ENCODE measurements around the gene ADCY3.

The ADCY3 gene

DNA sequence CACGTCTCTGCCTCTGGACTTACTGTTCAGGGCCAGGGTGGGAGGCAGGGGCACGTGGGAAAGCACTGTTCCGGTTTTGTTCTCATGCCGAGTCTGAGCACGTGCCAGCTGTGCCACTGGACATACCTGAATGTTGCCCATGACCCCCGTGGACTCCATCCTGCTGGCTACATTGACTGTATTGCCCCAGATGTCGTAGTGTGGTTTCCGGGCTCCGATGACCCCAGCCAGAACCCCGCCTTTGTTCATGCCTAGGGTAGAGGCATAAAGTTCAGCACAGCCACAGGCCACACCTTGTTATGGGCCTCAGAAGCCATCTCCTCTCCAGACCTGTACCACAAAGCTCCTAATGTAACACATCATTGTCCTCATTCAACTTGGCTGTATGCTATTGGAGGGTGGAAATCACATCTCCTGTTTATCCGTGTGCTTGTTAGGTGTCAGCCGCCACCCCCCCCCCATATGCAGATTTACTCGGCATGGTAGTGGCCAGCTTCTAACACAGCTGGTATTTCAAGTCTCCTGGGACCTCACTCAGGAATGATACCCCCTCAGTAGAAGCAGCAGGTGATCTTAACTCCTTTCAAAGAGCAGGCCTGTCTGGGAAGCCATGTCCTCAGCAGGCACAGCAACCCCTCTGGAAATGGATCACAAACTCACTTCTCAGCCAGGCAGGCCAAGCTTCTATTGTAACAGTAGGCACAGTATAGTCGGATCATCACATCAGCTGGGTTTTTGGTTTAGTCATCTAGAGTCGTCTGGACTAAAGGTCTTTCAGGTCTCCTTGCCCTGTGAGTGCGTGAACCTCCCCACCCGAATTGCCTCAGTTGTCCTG, 99.2 kb downstream of the ADCY3 start:
- no peak for DNase-seq (ENCODE audit: low read depth)
- no peak overlapping the region for H3K4me3 ChIP-seq (ENCODE audit: low read depth, low read length)
- TF ChIP-seq, protein P1, sequence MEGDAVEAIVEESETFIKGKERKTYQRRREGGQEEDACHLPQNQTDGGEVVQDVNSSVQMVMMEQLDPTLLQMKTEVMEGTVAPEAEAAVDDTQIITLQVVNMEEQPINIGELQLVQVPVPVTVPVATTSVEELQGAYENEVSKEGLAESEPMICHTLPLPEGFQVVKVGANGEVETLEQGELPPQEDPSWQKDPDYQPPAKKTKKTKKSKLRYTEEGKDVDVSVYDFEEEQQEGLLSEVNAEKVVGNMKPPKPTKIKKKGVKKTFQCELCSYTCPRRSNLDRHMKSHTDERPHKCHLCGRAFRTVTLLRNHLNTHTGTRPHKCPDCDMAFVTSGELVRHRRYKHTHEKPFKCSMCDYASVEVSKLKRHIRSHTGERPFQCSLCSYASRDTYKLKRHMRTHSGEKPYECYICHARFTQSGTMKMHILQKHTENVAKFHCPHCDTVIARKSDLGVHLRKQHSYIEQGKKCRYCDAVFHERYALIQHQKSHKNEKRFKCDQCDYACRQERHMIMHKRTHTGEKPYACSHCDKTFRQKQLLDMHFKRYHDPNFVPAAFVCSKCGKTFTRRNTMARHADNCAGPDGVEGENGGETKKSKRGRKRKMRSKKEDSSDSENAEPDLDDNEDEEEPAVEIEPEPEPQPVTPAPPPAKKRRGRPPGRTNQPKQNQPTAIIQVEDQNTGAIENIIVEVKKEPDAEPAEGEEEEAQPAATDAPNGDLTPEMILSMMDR (IDR thresholded peaks at IDR 0.05; ENCODE audit: control insufficient read depth, extremely low read depth, insufficient read depth), result no peak

DNA sequence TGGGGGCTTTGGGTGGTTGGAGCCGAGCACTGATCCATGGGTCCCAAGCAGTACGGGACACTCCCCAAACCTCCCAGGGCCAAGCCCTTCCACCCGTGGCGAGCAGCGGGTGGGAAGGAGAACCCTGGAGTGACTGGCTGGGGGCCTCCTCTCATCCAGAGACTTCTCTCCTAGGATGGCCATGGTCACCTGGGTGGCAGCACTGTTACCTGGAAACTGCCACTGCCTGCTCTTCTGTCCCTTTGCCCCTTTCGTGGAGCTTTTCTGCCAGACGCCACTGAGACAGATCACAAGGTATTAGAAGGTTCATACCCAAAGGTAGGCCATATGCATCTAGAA, 99.9 kb downstream of the ADCY3 start:
- TF ChIP-seq, protein P1 (IDR thresholded peaks at IDR 0.05; ENCODE audit: control insufficient read depth, extremely low read depth, insufficient read depth), result no peak
- H3K4me3 ChIP-seq (ENCODE audit: low read depth, low read length), result no peak overlapping the region
- no peak for DNase-seq (ENCODE audit: low read depth)

DNA sequence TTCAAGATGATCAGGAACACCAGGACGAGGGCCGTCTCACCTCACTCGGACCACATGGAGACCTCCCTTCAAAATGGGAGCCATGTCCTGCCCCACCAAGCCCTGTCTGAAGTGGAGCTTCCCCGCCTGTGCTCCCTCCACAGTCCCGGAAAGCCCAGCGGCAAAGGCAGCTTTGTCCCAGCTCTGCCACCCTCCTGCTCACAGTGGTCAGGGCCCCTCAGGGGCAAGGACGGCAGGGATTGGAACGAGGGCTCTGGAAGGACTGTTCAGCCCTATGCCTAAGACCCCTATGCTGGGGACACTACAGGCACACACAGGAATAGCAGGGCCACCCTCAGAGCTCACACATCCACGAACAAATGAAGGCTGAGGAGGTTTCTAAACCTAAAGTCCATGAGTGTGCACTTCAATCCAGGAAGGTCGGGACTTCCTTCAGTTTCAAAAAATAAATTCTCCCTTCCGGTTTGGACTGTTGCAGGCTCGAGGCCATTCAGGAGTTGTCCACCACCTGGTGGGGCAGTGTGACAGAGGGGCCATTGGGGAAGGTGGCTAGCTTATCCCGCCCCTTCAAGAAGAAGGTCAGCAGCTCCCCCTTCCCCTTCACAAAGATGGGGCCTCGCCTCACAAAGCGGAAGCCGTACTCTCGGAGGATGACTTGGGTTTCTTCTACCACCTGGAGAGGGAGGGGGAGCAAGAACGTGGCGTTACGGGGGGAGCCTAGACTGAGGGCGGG, 100.4 kb downstream of the ADCY3 start:
- TF ChIP-seq, protein P1 (IDR thresholded peaks at IDR 0.05; ENCODE audit: control insufficient read depth, extremely low read depth, insufficient read depth), result no peak
- no peak overlapping the region for H3K4me3 ChIP-seq (ENCODE audit: low read depth, low read length)
- DNase-seq (ENCODE audit: low read depth), result no peak

DNA sequence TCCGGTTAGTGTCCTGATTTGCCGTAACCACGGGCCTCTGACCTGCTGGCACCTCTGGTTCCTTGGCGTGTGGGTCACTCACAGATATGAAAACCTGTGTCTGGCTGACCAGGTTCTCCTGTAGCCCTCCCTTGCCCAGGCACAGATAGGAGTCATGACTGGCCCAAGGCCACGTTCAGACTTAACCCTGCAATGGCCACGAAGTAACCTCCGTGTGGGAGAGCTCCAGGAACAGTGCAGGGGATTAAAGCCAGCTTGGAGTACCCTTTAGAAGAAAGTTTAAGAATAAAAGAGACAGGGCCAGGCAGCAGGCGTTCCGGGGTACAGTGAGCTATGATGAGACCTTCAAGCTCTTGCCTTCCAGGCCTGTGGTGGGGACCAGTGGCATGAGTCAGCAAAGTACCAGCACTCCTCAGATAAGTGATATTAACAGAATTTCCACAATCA, 101.3 kb downstream of the ADCY3 start:
- TF ChIP-seq, protein P1 (IDR thresholded peaks at IDR 0.05; ENCODE audit: control insufficient read depth, extremely low read depth, insufficient read depth), result no peak
- H3K4me3 ChIP-seq (ENCODE audit: low read depth, low read length), result no peak overlapping the region
- DNase-seq (ENCODE audit: low read depth), result no peak

DNA sequence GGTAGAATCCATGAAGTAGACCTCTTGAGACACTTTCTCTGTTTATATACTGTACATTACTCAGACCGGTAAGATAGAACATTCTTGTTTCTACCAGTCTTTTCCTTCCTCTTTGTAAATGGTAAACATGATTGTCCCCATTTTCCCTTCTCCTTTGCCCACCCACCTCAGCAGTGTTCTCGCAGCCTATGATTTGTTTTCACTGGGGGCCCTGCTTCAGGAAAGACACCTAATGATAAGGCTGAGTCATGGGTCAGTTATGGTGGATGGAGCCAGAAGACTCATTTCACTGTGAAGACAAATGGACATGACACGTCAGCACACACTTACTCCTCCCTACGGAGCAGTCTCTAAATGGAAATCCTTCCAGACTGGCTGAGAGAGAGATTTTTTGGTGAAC, 103.2 kb downstream of the ADCY3 start:
- DNase-seq (ENCODE audit: low read depth), result no peak
- TF ChIP-seq, protein P1 (IDR thresholded peaks at IDR 0.05; ENCODE audit: control insufficient read depth, extremely low read depth, insufficient read depth), result no peak
- no peak overlapping the region for H3K4me3 ChIP-seq (ENCODE audit: low read depth, low read length)

DNA sequence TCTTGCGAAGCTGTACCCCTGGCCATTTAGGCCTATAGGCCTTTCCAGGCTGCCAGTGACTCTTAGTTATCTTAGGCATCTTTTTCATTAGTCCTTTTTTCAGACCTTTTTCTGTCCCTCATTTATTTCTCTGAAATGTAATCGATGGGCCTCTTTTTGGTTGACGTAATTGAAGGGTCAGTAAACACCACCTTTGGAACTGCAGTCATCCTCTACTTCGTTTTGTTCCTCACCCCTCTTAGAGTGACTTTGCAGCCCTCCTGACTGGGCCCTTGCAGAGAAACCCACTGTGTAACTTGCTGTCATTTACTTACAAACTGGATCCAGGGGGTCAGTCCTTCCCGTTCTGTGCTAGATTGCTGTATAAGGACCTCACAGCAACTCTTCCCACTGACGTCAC, 103.6 kb downstream of the ADCY3 start:
- DNase-seq (ENCODE audit: low read depth), result no peak
- TF ChIP-seq, protein P1 (IDR thresholded peaks at IDR 0.05; ENCODE audit: control insufficient read depth, extremely low read depth, insufficient read depth), result no peak
- no peak overlapping the region for H3K4me3 ChIP-seq (ENCODE audit: low read depth, low read length)
